HG03460 (cell line): ENCODE measurements around the gene HCN2.

Experiments
- ATAC-seq: cut with Tn5 transposase; IDR thresholded peaks from one replicate; pipeline ENCODE4 v1.9.1; 2021; ENCODE audit not compliant: unreplicated experiment

The HCN2 gene

GRCh38 chr19:633786-634639, 44.3 kb downstream of the HCN2 start:
- ATAC-seq: peak; percentile 4

GRCh38 chr19:634975-635652, 45.4 kb downstream of the HCN2 start:
- no peak for ATAC-seq

GRCh38 chr19:638906-639252, 49.2 kb downstream of the HCN2 start:
- no peak for ATAC-seq

- no peak for ATAC-seq
Observed at GRCh38 chr19:639253-640160, 49.8 kb downstream of the HCN2 start, which contains the start of gene FGF22. TSS of gene FGF22 (plus strand) at chr19:639879. CDS start at chr19:639926, 47 bp downstream.

- ATAC-seq: no peak
Observed at GRCh38 chr19:640161-640558, 50.5 kb downstream of the HCN2 start.

- ATAC-seq: no peak
Observed at GRCh38 chr19:640606-641189, 51.0 kb downstream of the HCN2 start.

- no peak for ATAC-seq
Observed at GRCh38 chr19:641702-642101, 52.0 kb downstream of the HCN2 start.

- no peak for ATAC-seq
Observed at GRCh38 chr19:642767-643727, 53.4 kb downstream of the HCN2 start.

GRCh38 chr19:643736-644135, 54.1 kb downstream of the HCN2 start:
- ATAC-seq: no peak

GRCh38 chr19:644363-644762, 54.7 kb downstream of the HCN2 start:
- no peak for ATAC-seq

- ATAC-seq: no peak
Observed at GRCh38 chr19:644789-645188, 55.1 kb downstream of the HCN2 start.

- ATAC-seq: no peak
Observed at GRCh38 chr19:645912-646778, 56.5 kb downstream of the HCN2 start.

- no peak for ATAC-seq
Observed at GRCh38 chr19:646779-647565, 57.3 kb downstream of the HCN2 start.

GRCh38 chr19:647566-648284, 58.0 kb downstream of the HCN2 start:
- ATAC-seq: no peak

GRCh38 chr19:648305-648704, 58.6 kb downstream of the HCN2 start:
- no peak for ATAC-seq

- no peak for ATAC-seq
Observed at GRCh38 chr19:648904-649801, 59.5 kb downstream of the HCN2 start.
